Nucleus accumbens (tissue), 56 donors: ENCODE results near the gene USP32.
A peak's percentile ranks its signal among the peaks of the same experiment; 100 is the strongest.
"Not testable (repeated sequence)": the region's sequence is repeated elsewhere in the genome, so short reads cannot be mapped to it uniquely, and the experiment has no call there.

Experiments used
- DNase-seq, 56 donors: peaks; one replicate each; lab custom pipeline; 2025; lab: John Stamatoyannopoulos, UW

The USP32 gene

GRCh38 chr17:60193032-60193431 lies 198.9 kb downstream of the USP32 start:
- not testable (repeated sequence) for DNase-seq

DNA sequence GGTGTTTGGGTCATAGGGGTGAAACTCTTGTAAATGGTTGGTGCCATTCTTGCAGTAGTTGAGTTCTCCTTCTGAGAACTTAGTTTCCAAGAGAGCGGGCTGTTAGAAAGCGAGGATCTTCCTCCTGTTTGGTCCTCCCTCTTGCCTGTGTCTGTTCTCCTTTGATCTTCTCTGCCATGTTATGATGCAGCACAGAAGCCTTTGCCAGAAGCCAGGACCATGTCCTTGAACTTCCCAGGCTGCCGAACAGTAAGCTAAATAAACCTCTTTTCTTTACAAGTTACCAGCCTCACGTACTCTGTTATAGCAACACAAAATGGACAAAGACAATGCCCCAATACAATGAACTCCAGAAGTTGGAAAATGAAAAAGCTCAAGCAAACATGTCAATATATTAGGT lies 201.9 kb downstream of the USP32 start:
- DNase-seq: not testable (repeated sequence)

DNA sequence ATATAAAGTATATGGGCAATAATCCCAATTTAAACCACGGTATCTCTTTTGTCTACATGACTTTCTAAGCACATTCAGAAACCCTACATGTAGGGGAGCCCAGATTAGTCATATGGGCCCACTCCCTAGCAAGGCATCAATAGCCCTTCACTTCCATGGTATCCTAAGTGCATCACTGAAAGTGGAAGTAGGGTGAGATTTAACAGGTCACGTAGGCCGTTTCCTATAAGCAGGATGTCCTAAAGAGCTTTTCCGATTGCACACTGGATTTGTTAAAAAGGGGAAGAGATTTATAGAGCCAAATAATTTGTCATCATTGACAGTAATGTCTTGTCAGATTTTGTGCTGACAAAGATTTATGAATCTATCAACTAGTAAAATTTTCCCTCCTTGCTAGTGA lies 203.2 kb downstream of the USP32 start:
- DNase-seq: no peak

DNA sequence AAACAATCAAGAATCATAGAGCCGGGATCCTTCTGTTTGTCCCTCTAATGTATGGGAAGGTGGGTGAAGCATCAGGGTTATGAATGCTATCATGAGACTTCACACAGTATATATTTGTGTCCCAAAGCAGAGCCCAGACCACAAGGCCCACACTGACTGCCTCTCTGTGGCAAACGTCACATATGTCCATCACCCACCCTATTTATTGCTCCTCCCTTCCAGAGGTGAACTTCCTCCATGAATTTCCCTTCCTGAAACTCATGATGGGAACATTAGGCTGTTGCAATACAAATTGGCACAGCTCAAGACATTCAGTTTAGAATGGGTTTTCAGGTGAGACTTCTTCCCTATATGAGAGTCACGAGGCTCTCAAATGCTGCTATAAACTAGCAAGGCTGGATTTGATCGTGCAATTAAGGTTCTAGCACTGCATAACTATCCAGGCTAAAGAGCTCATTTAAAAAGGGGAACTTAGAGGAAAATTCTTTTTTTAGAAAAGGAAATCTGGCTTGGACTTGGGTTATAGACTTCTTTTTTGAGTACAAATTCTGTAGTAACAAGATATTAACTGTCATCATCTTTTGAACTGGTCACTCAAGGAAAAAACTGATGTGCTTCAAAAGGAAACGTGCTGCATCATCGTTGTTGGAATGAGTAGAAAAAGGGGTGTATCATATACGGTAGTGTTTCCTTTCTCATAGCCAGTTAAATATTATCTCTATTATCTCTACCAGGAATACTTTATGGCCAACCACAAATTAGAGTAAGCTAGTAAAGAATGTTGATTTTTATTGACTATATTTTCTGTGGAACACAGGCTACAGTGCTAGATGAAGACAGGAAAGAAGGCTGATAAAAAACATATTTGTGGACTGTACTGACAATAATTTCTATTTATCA lies 204.8 kb downstream of the USP32 start:
- not testable (repeated sequence) for DNase-seq

GRCh38 chr17:60186372-60186771 lies 205.6 kb downstream of the USP32 start:
- not testable (repeated sequence) for DNase-seq

DNA sequence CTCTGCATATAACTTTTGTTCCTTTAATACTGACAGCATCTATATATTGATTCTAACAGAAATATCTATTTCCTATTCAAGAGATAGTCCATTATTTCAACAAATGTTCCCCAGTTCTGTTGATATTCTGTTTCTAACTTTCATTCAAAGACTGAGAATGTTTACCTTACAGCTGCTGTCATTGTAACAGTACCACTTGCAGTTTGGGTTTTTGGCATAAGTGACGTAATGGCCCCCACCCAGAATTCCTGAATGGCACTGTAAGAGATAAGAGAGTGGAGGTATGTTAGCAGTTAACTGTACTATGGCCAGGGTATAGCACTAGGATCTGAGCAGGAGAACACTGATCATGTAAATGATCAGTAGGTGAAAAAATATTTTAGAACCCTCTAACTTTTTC lies 211.6 kb downstream of the USP32 start:
- not testable (repeated sequence) for DNase-seq

- not testable (repeated sequence) for DNase-seq
Measured at GRCh38 chr17:60178180-60178579, 213.8 kb downstream of the USP32 start.

DNA sequence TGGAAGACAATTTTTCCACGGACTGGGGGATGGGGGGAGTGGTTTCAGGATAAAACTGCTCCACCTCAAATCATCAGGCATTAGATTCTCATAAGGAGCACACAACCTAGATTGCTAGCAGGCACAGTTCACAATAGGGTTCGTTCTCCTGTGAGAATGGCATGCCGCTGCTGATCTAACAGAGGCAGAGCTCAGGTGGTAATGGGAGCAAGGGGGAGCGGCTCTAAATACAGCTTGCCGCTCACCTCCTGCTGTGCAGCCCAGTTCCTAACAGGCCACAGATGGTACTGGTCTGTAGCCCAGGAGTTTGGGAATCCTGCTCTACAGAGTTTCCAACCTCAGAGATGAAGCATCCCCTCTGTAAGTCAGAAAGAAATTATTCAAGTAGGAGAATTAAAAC lies 215.2 kb downstream of the USP32 start:
- not testable (repeated sequence) for DNase-seq

- not testable (repeated sequence) for DNase-seq
Measured at GRCh38 chr17:60174767-60175166, 217.2 kb downstream of the USP32 start.

- no peak for DNase-seq
Measured at GRCh38 chr17:60174035-60174434, 217.9 kb downstream of the USP32 start.

- no peak for DNase-seq
Measured at GRCh38 chr17:60173304-60173819, 218.6 kb downstream of the USP32 start.

DNA sequence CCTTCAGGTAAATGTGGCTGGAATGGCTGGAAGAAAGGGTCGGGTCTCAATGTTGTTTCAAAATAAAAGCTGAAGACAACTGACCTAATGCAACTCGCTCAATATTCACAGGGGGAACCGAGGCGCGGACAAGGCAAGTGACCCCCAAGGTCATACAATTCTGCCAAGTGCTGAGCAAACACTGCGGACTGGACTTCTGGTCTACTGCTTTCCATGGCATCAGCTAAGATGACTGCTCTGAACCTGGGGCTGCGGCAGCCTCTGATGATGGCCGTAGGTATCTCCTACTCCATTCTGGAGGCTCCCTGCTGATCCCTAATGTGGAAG lies 220.2 kb downstream of the USP32 start:
- no peak for DNase-seq

GRCh38 chr17:60170835-60171752 lies 220.8 kb downstream of the USP32 start:
- peak in 42 of 56 donors; percentile 9 to 74 (median 44) for DNase-seq

GRCh38 chr17:60169921-60170817 lies 221.8 kb downstream of the USP32 start:
- DNase-seq: peak in 5 of 56 donors; percentile 11 to 45 (median 15)

DNA sequence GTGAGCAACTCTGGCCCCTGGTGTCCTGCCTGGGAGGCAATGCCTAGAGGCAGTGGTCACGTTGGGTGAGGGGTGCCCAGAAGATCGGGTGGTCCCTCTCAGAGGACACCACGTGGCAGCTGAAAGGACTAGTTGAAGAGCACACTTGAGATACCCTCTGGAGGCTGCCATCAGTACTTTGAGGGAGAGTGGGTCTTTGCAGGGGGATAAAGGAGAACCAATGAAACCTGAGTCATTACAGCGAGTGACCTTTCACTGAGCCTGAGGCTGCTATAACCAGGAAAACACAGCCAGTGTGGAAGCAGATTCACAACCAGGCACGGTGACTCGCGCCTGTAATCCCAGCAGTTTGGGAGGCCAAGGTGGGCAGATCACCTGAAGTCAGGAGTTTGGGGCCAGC lies 223.3 kb downstream of the USP32 start:
- no peak for DNase-seq

DNA sequence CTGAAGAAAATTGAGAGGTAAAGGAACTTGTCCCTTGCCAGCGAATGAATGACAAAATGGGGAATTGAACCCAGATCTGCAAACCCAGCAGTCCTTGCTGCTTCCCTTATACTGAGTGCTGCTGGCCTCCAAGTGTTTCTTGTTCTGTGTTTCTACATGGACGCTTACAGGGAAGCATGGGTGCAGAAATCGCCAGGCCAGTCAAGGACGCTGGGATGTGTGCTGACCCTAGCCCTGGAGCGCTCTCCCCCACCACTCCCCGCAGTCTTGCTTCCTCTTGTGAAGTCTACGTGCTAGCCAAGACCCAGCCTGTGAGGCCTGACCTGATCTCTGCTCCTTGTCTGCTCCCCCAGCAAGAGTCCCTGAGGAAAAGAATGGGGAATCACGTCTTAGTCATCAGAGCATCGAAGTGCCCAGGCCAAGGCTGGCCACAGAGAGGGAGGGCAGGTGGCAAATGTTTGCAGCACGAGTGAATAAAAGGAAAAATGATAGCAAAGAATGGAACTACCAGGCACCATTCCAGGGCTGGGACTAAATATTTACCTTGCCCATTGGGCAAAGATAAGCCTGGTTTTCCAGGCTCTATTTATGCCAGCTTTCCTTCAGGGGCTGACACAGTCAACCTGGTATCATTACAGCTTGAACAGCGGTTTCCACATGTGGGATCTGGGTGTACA lies 224.7 kb downstream of the USP32 start:
- DNase-seq: no peak

- DNase-seq: no peak
Measured at GRCh38 chr17:60165971-60166370, 226.0 kb downstream of the USP32 start.

- DNase-seq: no peak
Measured at GRCh38 chr17:60165223-60165622, 226.7 kb downstream of the USP32 start.

- DNase-seq: no peak
Measured at GRCh38 chr17:60164697-60165096, 227.2 kb downstream of the USP32 start.

DNA sequence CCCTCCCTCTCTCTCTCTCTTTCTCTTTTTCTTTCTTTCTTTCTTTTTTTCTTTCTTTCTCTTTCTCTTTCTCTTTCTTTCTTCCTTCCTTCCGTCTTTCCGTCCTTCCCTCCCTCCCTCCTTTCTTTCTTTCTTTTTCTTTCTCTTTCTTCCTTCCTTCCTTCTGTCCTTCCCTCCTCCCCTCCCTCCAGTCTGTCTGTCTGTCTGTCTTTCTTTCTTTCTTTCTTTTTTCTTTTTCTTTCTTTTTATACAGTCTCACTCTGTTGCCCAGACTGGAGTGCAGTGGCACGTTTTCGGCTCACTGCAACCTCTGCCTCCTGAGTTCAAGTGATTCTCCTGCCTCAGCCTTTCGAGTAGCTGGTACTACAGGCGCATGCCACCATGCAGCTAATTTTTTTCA lies 227.8 kb downstream of the USP32 start:
- DNase-seq: no peak
